K562 (cell line): Measurements from ENCODE around the gene ADAMTSL3. TPM values are rescaled to one million over a fixed set of nuclear protein-coding genes. Genes with fewer than 3 reads are reported as not detected.

ENCODE experiments used
- ARID2 ChIP-seq: fragments of 450-650 bp; IDR thresholded peaks from 2 replicates; pipeline ENCODE4 v1.6.1; 2017; ENCODE audit warnings: antibody characterized with exemption, mild to moderate bottlenecking
- JUND ChIP-seq, 2 experiments: IDR thresholded peaks; 2 replicates in 1 of 2; 3 replicates in 1 of 2; pipeline ENCODE4 v1.6.1; 2011; ENCODE audit warnings: borderline replicate concordance in 2 of 2, low read depth in 2 of 2, low read length in 2 of 2, improper control_type of control experiment in 1 of 2, missing biosample characterization in 1 of 2, missing genetic modification characterization in 1 of 2, missing genetic modification reagents in 1 of 2
- NBN ChIP-seq: fragments of 450-650 bp; IDR thresholded peaks from 2 replicates; pipeline ENCODE4 v1.6.1; 2016; ENCODE audit warnings: low read depth, mild to moderate bottlenecking
- NFYB ChIP-seq: IDR thresholded peaks from 2 replicates; pipeline ENCODE4 v1.6.1; 2011; ENCODE audit warnings: mild to moderate bottlenecking, moderate library complexity; ENCODE audit not compliant: insufficient read length; ENCODE audit errors: extremely low read depth
- NR4A1 ChIP-seq, 2 experiments: fragments of 250-450 bp in 1 of 2; fragments of 450-650 bp in 1 of 2; sonication (Bioruptor Pico) in 1 of 2; IDR thresholded peaks; 2 replicates each; pipeline versions ENCODE4 v1.4.0 to v1.6.1; 2016 to 2020; ENCODE audit warnings: mild to moderate bottlenecking in 2 of 2, missing compliant biosample characterization in 1 of 2, missing genetic modification characterization in 1 of 2, moderate library complexity in 1 of 2
- POLR2AphosphoS2 ChIP-seq: IDR thresholded peaks from 2 replicates; pipeline ENCODE4 v1.6.1; 2012; ENCODE audit warnings: low read length, improper control_type of control experiment
- RBM39 ChIP-seq: fragments of 200-400 bp; formaldehyde crosslinking; optimal IDR thresholded peaks from 2 replicates; pipeline ENCODE3; 2018; ENCODE audit warnings: low read depth, low read length
- U2AF1 ChIP-seq: fragments of 200-400 bp; formaldehyde crosslinking; optimal IDR thresholded peaks from 2 replicates; pipeline ENCODE3; 2017; ENCODE audit warnings: mild to moderate bottlenecking, low read depth, low read length, moderate library complexity
- ZNF224 ChIP-seq: sonication (generic); formaldehyde crosslinking; IDR thresholded peaks from 2 replicates; pipeline ENCODE4 v1.8.0; 2022; ENCODE audit warnings: mild to moderate bottlenecking, missing genetic modification reagents
- ZNF444 ChIP-seq: fragments of 250-450 bp; sonication (Bioruptor Pico); IDR thresholded peaks from 2 replicates; pipeline ENCODE4 v1.4.0; 2020; ENCODE audit warnings: mild to moderate bottlenecking, moderate library complexity
- polyA plus RNA-seq, 8 experiments: library from polyadenylated mRNA; depleted of rRNA in 4 of 8; stranded (reverse) in 5 of 8; unstranded in 3 of 8; fragments of >200 nt; fragmentation: Nextera tagmentation in 2 of 8; fragmentation: Illumina TruSeq in 1 of 8; extraction: Ambion mirVana in 2 of 8; extraction: Trizol in 1 of 8; gene quantifications; 2 replicates each; pipeline versions ENCODE4 v1.2.1 to v1.2.3, GENCODE V29; 2011 to 2014; ENCODE audit warnings: inconsistent platforms in 1 of 8, missing spikeins in 1 of 8
- total RNA-seq, 7 experiments: library from RNA; depleted of rRNA in 6 of 7; stranded (reverse); fragments of >200 nt in 6 of 7; fragmentation: Illumina TruSeq in 2 of 7; extraction: Trizol in 2 of 7; gene quantifications; 2 replicates each; pipeline versions ENCODE4 v1.2.1 to v1.2.3, GENCODE V29; 2011 to 2021; ENCODE audit warnings: low replicate concordance in 1 of 7
- TF ChIP-seq, protein P1 (sequence below), 2 experiments: fragments of 450-650 bp in 1 of 2; sonication (generic) in 1 of 2; formaldehyde crosslinking; conservative IDR thresholded peaks; 2 replicates each; pipeline versions ENCODE4 v1.4.0 to v1.8.1; 2020 to 2022; ENCODE audit warnings: mild to moderate bottlenecking in 1 of 2, missing genetic modification reagents in 1 of 2

Gene ADAMTSL3
- total and polyA plus RNA-seq, 9 of the 15 experiments (the other 6 are each of a cell fraction or from before 2014, with no cell fraction given), result 0.01 to 0.18 (median 0.07) TPM; not detected in 3

DNA sequence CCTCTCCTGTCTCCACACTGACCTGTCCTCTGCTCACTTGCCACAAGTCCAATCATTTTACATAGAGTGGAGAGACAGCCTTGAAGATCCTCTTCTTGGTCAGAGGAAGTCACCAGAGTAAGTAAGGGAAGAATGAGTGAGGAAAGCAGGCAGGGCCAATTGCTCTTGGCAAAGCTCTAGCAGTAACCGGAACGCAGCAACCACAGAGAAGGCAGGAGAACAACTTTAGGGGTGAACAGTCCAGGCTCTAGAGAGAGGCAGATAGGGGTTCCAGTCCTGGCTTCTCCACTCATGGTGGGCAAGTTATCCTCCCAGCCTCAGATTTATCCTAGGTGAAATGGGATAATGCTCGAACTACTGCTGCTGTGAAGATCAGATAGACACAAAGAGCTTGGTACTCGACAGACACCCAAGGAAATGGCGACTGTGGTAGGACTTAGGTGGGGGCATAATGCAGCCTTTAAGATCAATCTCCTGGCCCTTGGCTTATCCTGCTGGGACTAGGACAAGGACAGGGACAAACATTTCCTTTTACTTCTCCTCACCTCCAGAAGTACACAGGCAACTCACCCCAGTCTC lies 1.2 kb upstream of the ADAMTSL3 start (continued):
- no peak for TF ChIP-seq ZNF224
- no peak for TF ChIP-seq ZNF444 (CRISPR knock-in tag)
- no peak for TF ChIP-seq ARID2
- TF ChIP-seq NFYB, result no peak
- no peak for TF ChIP-seq JUND (IDR thresholded peaks at IDR 0.05; ENCODE audit: borderline replicate concordance, low read depth, low read length)
- no peak for TF ChIP-seq JUND (tag; IDR thresholded peaks at IDR 0.05; ENCODE audit: borderline replicate concordance, low read depth, low read length)
- TF ChIP-seq POLR2AphosphoS2, result no peak
- no peak for TF ChIP-seq RBM39
- TF ChIP-seq NR4A1 (CRISPR knock-in tag; IDR thresholded peaks at IDR 0.05), result no peak
- no peak for TF ChIP-seq NR4A1 (tag; IDR thresholded peaks at IDR 0.05)
- no peak for TF ChIP-seq NBN
- no peak for TF ChIP-seq U2AF1
- TF ChIP-seq, protein P1, sequence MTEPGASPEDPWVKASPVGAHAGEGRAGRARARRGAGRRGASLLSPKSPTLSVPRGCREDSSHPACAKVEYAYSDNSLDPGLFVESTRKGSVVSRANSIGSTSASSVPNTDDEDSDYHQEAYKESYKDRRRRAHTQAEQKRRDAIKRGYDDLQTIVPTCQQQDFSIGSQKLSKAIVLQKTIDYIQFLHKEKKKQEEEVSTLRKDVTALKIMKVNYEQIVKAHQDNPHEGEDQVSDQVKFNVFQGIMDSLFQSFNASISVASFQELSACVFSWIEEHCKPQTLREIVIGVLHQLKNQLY (CRISPR knock-in tag; conservative IDR thresholded peaks at IDR 0.05), result no peak
